Immature natural killer cell (primary cell): ENCODE measurements around the gene TGM1. TPM values are rescaled to one million over a fixed set of nuclear protein-coding genes. Genes with fewer than 3 reads are reported as not detected.
"Not testable (repeated sequence)": the region's sequence is repeated elsewhere in the genome, so short reads cannot be mapped to it uniquely, and the experiment has no call there.

Experiments used
- DNase-seq, 3 donors: peaks; one replicate each; pipeline ENCODE4 v3.0.0; 2022; ENCODE audit warnings: mixed read lengths in 1 of 3
- H3K27ac Mint-ChIP-seq, 6 donors: one replicate each; pipeline ENCODE4 v1.8.0; 2020; ENCODE audit warnings: mixed read lengths in 6 of 6, mild to moderate bottlenecking in 5 of 6, inconsistent platforms in 4 of 6, moderate library complexity in 3 of 6
- H3K27me3 Mint-ChIP-seq, 3 donors: one replicate each; pipeline ENCODE4 v1.8.0; 2020 to 2021; ENCODE audit warnings: low read depth in 3 of 3, mild to moderate bottlenecking in 3 of 3, mixed read lengths in 3 of 3, moderate library complexity in 3 of 3, inconsistent platforms in 1 of 3
- H3K36me3 Mint-ChIP-seq, 3 donors: one replicate each; pipeline ENCODE4 v1.8.0; 2020; ENCODE audit warnings: mixed read lengths in 3 of 3, inconsistent platforms in 2 of 3, mild to moderate bottlenecking in 2 of 3
- H3K4me1 Mint-ChIP-seq, 2 donors: one replicate each; pipeline ENCODE4 v1.8.0; 2020; ENCODE audit warnings: inconsistent platforms in 2 of 2, mild to moderate bottlenecking in 2 of 2, mixed read lengths in 2 of 2, moderate library complexity in 1 of 2
- H3K4me3 Mint-ChIP-seq, 5 donors: one replicate each; pipeline ENCODE4 v1.8.0; 2020; ENCODE audit warnings: mild to moderate bottlenecking in 5 of 5, mixed read lengths in 5 of 5, inconsistent platforms in 3 of 5, moderate library complexity in 3 of 5
- H3K9me3 Mint-ChIP-seq, 6 donors: one replicate each; pipeline ENCODE4 v1.8.0; 2020; ENCODE audit warnings: mild to moderate bottlenecking in 6 of 6, mixed read lengths in 6 of 6, inconsistent platforms in 4 of 6, moderate library complexity in 3 of 6
- polyA plus RNA-seq, 3 donors: library from polyadenylated mRNA; unstranded; fragments of 300-500 nt; fragmentation: Illumina TruSeq; gene quantifications; one replicate each; pipeline ENCODE4 v1.2.3, GENCODE V29; 2021

Gene TGM1
- polyA plus RNA-seq, 3 donors from 2014 or later = 0.41 TPM; not detected in 2

DNA sequence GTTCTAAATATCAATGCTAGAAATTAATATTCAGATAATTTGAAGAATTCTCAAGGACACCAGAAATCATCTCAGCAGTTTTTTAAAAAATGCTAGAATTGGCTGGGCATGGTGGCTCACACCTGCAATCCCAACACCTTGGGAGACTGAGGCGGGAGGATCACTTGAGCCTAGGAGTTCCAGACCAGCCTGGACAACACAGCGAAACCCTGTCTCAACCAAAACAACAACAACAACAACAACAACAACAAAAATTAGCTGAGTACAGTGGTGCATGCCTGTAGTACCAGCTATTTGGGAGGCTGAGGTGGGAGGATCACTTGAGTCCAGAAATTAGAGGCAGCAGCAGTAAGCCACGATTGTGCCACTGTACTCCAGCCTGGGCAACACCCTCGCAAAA is 43.9 kb downstream of the TGM1 start:
- Mint-ChIP-seq H3K4me3 (no peak overlapping the region), H3K4me1 (peaks cover 24 to 25% of the 10 kb centered on the region in 2 donors)

DNA sequence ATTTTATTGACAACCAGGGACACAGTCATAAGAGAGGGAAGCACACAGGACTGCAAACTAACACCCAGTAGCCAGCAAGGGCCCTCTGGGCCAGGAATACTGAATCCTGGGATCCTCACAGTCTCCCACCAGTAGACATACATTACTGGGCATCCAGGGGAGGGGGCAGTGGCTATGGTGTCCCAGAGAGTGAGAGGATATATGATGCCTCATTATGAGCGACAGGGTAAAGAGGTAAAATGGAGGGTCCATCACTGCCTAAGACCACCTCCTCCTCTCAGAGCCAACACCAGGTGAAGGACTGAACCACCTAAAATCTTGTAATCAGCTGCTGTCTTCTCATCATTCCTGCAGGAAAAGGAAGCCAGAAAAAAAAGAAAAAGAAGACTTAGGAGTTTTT is 46.1 kb downstream of the TGM1 start:
- H3K4me3 Mint-ChIP-seq, DNase-seq, H3K9me3 Mint-ChIP-seq, H3K36me3 Mint-ChIP-seq: not testable (repeated sequence)
- Mint-ChIP-seq H3K27me3 (peaks cover 6 to 19% (median 14%) of the 10 kb centered on the region in 3 donors), H3K27ac (peak overlapping the region; percentile 96 to 100 (median 98)), H3K4me1 (peaks cover 42 to 44% of the 10 kb centered on the region in 2 donors)

More for the DNA sequence above, 43.9 kb downstream of the TGM1 start:
- Mint-ChIP-seq H3K27me3 (peaks cover 2 to 7% (median 7%) of the 10 kb centered on the region in 3 donors), H3K9me3 (no peaks in the 10 kb centered on the region), H3K36me3 (peaks cover 0 to 6% (median 3%) of the 10 kb centered on the region in 3 donors), H3K27ac (no peak overlapping the region)
- DNase-seq = no peak

DNA sequence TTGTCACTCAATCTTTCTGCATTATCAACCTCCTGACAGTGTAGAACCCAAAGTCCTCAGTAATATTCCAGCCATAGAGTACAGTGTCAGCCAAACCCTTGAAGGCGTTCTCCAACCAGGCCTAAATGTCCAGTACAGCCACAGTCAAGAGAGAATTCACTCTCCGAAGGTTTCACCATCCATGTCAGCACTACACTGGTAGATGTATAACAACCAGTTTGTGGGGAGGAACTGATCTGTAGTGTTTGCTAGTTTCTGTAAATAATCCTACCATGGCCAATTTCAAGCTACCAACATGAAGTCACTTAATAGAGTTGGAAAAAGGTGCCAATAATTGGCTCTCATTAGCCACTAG is 46.7 kb downstream of the TGM1 start:
- Mint-ChIP-seq H3K4me1 (peaks cover 47 to 49% of the 10 kb centered on the region in 2 donors), H3K27me3 (peaks cover 8 to 19% (median 14%) of the 10 kb centered on the region in 3 donors), H3K27ac (peak overlapping the region; percentile 96 to 100 (median 98)), H3K9me3 (no peaks in the 10 kb centered on the region), H3K4me3 (peak overlapping the region; percentile 89 to 99 (median 93)), H3K36me3 (peaks cover 4 to 11% (median 8%) of the 10 kb centered on the region in 3 donors)
- no peak for DNase-seq

DNA sequence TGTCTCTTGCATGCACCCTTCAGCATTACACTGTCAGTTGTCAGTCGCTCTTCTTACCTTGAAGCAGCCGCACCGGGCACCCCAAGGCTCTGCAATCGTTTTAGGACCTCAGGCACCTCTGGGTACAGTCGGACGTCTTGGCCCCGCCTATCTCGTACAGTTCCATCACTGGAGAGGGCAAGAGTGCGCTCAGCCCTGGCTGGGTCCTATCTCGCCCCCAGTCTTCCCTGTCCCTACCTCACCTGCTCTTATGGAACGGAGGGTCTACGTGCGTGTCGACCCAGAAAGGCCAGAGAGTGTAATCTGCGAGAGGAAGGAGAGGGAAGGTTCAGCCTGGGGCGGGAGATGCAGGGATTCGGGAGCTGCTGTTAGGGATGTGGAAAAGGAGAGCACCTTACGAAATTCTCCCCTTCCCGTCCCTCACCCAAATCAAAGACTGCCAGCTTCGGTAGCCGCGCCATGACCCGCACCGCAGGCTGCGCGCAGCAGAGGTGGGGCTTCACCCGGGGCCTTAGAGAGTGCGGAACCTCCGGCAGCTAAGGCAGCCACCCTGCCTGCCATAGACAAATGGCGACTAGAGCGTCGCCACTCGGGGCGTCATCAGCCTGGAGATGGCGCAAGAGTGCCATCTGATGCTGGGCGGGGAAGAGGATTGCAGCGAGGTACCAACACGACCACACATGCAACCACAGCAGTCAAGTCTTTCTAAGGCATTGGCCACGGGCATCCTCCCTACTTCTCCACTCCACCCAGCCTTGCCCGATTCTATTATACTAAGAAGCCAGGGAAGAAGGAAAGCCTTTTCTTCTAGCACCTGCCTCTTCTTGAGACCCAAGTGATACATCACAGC is 47.3 kb downstream of the TGM1 start, which contains the start of gene MDP1:
Gene MDP1 (minus strand): TSS at position 572 of the 850 bp plus-strand sequence. CDS start 111 bp downstream, at position 461.
- Mint-ChIP-seq H3K27ac (peak within 1 kb of the TSS; percentile 96 to 100 (median 98)), H3K4me1 (peaks cover 51% of the 10 kb centered on the region in 2 donors), H3K27me3 (peaks cover 8 to 21% (median 14%) of the 10 kb centered on the region in 3 donors), H3K9me3 (no peaks in the 10 kb centered on the region), H3K36me3 (peaks cover 4 to 11% (median 9%) of the 10 kb centered on the region in 3 donors), H3K4me3 (peak within 1 kb of the TSS; percentile 89 to 99 (median 93))
- DNase-seq = peak; percentile 84 to 88 (median 87)

DNA sequence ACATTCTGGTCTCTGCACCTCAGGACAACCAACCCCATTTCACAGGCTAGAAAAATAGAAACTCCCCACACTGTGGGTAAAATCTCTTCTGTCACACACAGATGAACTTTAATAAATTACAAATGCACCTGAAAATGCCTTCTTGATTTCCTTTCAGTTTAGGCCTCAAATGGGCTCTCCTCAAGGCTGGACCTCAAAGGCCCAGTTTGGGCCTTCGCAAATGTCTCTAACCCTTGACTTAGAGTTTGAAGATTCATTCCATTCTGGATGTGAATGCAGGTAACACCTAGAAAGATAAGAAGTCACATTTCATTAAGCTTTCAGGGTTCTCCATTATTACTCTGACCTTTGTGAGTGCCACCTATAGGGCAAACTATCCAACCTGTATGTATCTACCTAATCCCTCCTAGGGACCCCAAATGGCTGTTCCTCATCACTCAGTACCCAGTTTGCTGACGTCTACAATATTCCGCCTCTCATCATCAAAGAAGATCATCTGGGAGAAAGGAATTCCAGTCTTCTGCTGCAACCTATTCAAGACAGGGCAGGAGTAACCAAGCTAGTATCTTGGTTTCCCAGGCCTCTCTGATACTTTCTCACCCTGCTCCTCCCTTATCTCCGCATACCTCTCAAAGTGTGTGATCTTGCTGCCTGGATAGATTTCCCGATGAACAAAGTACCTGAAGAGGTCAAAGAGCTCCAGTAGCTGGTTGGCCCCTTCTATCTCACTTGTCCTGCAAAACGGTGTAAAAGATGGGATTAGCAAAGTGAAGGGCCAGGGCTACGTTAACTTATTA is 48.9 kb downstream of the TGM1 start:
- H3K9me3 Mint-ChIP-seq = no peaks in the 10 kb centered on the region
- peaks cover 58 to 60% of the 10 kb centered on the region in 2 donors for H3K4me1 Mint-ChIP-seq
- peak overlapping the region; percentile 96 to 100 (median 98) for H3K27ac Mint-ChIP-seq
- peaks cover 10 to 23% (median 12%) of the 10 kb centered on the region in 3 donors for H3K36me3 Mint-ChIP-seq
- no peak for DNase-seq
- peaks cover 8 to 23% (median 14%) of the 10 kb centered on the region in 3 donors for H3K27me3 Mint-ChIP-seq
- H3K4me3 Mint-ChIP-seq = peak overlapping the region; percentile 91 to 99 (median 93)

DNA sequence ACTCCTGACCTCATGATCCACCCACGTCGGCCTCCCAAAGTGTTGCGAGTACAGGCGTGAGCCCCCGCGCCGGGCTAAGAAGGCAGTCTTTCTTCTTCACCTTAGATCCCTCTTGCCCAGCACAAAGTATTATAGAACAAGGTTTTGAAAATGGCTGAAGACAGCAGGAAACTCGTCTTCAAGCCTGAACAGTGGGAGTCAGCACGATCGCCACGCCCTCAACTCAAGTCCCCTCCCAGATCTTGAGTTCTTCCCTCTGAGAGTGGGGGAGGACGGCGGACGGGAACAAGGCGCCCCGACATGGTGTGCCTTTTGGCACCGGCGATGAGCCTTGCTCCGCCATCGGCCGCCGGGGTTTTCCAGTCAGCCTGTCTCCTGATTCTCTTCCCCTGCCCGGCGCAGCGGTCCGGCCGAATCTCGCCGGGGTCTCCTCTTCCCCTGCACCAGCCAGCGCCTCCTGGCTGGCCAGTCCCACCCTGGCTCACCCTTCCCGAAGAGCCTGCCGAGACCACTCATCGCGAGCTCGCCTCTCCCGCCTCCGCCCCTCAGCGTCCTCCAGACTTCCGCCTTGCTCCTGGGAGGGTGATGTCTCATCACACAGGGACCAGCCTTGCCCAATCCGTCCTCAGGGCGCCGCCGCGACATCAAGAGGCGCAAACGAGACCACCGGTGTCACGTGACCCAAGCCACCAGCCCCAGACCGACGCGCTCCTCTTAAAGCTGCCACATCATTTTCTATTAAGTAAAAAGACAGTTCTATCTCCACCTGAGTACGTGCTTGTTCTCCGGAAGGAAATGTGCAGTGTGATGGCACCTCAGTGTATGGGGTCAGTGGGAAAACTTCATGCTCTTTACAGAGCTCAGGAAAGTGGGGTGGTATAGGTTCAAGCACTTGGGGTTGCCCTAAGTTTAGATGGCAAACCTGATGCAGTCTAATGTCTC is 49.8 kb downstream of the TGM1 start, which contains the start of gene CHMP4A:
Gene CHMP4A (minus strand): TSS at position 565 of the 942 bp plus-strand sequence. CDS start 49 bp downstream, at position 516.
- peak within 1 kb of the TSS; percentile 96 to 100 (median 98) for H3K27ac Mint-ChIP-seq
- H3K9me3 Mint-ChIP-seq = no peaks in the 10 kb centered on the region
- H3K27me3 Mint-ChIP-seq = peaks cover 8 to 25% (median 14%) of the 10 kb centered on the region in 3 donors
- H3K36me3 Mint-ChIP-seq = peaks cover 10 to 23% (median 12%) of the 10 kb centered on the region in 3 donors
- peak within 1 kb of the TSS; percentile 91 to 99 (median 93) for H3K4me3 Mint-ChIP-seq
- H3K4me1 Mint-ChIP-seq = peaks cover 58 to 64% of the 10 kb centered on the region in 2 donors
- peak; percentile 95 to 96 (median 96) for DNase-seq

DNA sequence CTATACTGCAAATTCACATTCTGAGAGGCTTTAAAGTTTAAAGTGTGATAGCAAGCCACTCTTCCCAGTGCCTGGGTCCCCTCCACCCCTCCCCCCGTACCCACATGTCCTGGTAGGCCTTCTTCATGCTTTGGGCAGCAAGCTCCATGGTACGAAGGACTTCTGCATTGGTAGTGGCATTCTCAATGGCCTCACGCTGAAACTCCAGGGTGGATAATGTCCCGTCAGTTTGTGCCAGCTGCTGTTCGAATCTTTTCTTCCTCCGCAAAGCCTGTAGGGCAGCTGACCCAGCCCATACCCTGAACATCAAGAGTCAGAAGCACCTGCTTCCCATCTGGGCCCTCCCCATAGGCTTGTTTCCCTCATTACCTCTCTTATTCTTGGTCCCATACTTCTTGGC is 51.7 kb downstream of the TGM1 start:
- Mint-ChIP-seq H3K27me3 (peaks cover 8 to 25% (median 14%) of the 10 kb centered on the region in 3 donors), H3K4me1 (peaks cover 65 to 77% of the 10 kb centered on the region in 2 donors), H3K27ac (peak overlapping the region; percentile 96 to 100 (median 98)), H3K4me3 (peak overlapping the region in 4 of 5 donors; percentile 33 to 95 (median 65)), H3K36me3 (peaks cover 16 to 35% (median 19%) of the 10 kb centered on the region in 3 donors), H3K9me3 (no peaks in the 10 kb centered on the region)
- no peak for DNase-seq

DNA sequence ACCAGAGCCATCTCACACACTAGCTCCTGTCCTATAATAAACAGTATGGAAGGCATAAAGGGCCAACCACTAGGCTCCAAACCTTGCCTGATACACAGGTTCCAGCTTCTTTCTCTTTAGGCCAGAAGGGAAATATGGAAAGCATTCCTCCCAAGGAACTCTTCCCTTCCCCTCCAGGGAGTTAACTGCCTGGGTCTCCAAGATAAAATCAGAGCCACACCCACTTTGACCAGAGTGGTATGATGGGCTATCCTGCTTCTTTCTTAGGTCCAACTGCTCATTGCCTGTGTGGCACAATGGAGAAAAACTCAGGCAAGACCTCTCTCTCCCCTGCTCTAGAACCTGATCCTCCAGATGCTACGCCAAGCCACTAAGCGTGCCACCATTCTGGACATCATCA is 55.4 kb downstream of the TGM1 start:
- peak overlapping the region; percentile 86 to 98 (median 92) for H3K27ac Mint-ChIP-seq
- no peaks in the 10 kb centered on the region for H3K9me3 Mint-ChIP-seq
- H3K4me3 Mint-ChIP-seq = no peak overlapping the region
- DNase-seq = no peak
- H3K4me1 Mint-ChIP-seq = peaks cover 39 to 58% of the 10 kb centered on the region in 2 donors
- peaks cover 27 to 54% (median 33%) of the 10 kb centered on the region in 3 donors for H3K36me3 Mint-ChIP-seq
- peaks cover 1 to 8% (median 3%) of the 10 kb centered on the region in 3 donors for H3K27me3 Mint-ChIP-seq

DNA sequence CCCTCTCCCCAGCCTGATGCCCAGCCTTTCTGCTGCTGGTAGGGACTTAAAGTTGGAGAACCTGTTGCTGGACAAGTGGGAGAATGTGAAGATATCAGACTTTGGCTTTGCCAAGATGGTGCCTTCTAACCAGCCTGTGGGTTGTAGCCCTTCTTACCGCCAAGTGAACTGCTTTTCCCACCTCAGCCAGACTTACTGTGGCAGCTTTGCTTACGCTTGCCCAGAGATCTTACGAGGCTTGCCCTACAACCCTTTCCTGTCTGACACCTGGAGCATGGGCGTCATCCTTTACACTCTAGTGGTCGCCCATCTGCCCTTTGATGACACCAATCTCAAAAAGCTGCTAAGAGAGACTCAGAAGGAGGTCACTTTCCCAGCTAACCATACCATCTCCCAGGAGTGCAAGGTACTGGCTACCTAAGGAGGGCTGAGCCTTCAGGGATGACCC is 55.8 kb downstream of the TGM1 start:
- Mint-ChIP-seq H3K4me3 (no peak overlapping the region), H3K27me3 (peaks cover 1 to 5% (median 3%) of the 10 kb centered on the region in 3 donors), H3K9me3 (no peaks in the 10 kb centered on the region), H3K4me1 (peaks cover 36 to 57% of the 10 kb centered on the region in 2 donors), H3K27ac (peak overlapping the region; percentile 86 to 98 (median 92)), H3K36me3 (peaks cover 29 to 59% (median 37%) of the 10 kb centered on the region in 3 donors)
- DNase-seq = peak; percentile 38 to 58 (median 55)

DNA sequence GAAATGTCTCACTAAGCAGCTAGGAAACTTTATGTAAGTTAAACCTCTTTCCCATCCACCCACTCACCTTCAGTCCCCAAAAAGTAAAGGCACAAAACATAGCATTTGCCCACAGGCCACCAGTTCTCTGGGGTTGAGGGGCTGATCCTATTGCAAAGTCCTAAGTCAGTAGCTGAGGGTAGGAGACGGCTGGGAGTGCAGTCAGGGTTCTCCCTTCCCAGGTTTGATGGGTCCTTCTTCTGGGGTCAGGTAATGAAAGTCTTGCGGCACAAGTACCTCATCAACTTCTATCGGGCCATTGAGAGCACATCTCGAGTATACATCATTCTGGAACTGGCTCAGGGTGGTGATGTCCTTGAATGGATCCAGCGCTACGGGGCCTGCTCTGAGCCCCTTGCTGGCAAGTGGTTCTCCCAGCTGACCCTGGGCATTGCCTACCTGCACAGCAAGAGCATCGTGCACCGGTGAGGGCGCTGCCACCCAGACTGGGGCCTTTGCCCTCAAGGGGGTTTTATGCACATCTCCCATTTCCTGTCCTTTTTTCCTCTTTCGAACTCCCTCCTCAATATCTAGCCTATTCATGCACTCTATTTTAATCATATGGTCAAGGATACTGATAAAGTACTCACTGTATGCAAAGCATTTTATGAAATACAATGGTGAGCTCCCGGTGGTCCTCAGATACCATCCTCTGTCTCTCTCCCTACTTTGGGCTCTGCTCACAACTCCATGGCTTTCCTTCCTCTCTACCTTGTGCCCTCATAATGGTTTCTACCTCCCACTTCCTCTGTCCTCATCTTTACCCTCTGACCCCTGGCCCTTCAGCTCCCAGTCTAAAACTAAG is 56.5 kb downstream of the TGM1 start:
- H3K4me1 Mint-ChIP-seq = peaks cover 29 to 51% of the 10 kb centered on the region in 2 donors
- peaks cover under 1 to 7% (median 3%) of the 10 kb centered on the region in 3 donors for H3K27me3 Mint-ChIP-seq
- H3K4me3 Mint-ChIP-seq = no peak overlapping the region
- H3K9me3 Mint-ChIP-seq = no peaks in the 10 kb centered on the region
- no peak for DNase-seq
- H3K36me3 Mint-ChIP-seq = peaks cover 30 to 61% (median 41%) of the 10 kb centered on the region in 3 donors
- peak overlapping the region; percentile 86 to 98 (median 92) for H3K27ac Mint-ChIP-seq

DNA sequence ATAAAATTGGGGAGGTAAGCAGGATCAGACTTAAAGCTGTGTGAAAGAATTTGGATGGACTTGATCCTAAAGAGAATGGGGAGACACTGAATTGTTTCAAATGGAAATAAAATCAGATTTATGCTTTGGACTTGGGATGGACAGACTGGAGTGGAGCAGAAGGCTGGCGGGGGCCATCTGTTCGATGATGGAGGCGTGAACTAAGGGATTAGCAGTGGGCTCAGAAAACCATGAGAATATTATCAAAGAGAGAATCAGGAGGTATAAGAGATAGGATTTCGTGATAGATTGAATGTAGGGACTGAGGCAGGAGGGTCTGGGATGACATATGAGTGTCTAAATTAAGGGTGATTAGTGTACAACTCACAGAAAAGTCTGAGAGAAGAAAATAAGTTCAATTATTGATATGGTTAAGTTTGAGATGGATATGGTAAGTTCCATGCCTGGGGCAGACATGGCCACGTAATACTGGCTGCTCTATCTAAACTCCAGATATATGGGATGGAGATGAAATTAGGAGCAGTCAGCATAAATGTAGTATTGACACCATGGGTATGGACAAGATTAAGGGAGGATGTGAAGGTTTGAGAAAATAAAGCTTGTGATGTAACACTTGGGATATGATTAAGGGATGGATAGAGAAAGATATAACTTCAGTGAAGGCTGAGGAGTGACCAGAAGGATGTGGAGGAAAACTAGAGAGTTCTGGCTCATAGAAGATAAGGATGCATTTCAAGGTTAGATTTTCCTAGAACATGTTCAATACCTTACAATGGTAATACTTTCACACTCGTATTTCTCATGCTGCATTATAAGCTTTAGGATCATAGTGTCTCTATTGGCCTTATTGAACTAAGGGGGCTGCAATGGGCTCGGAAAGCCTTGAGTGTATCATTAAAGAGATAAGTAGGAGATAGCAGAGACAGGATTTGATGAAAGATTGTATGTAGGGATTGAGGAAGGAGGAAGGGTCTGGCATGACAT is 58.5 kb downstream of the TGM1 start:
- Mint-ChIP-seq H3K4me3 (no peak overlapping the region), H3K9me3 (no peaks in the 10 kb centered on the region), H3K36me3 (peaks cover 26 to 52% (median 37%) of the 10 kb centered on the region in 3 donors), H3K4me1 (peaks cover 25 to 38% of the 10 kb centered on the region in 2 donors), H3K27me3 (peaks cover 0 to 5% (median 3%) of the 10 kb centered on the region in 3 donors), H3K27ac (peak overlapping the region in 5 of 6 donors; percentile 9 to 82 (median 15))
- no peak for DNase-seq
